RWPE2 (cell line): ENCODE data around the gene C5.

Experiments used
- ATAC-seq: fragments of 200-7000 bp; cut with Tn5 transposase; 3 replicates; pipeline ENCODE4 v1.9.1; 2021; ENCODE audit warnings: low read depth
- DNase-seq: peaks from one replicate; pipeline ENCODE4 v3.0.0-alpha.2; 2020; ENCODE audit warnings: low spot score
- H3K27ac ChIP-seq: fragments of 450-650 bp; 2 replicates; pipeline ENCODE4 v1.5.1; 2017; ENCODE audit warnings: mild to moderate bottlenecking; ENCODE audit not compliant: poor library complexity, severe bottlenecking
- H3K27me3 ChIP-seq: fragments of 250-450 bp; sonication (Bioruptor Pico); 2 replicates; pipeline ENCODE4 v1.5.1; 2021; ENCODE audit warnings: mild to moderate bottlenecking, moderate library complexity; ENCODE audit not compliant: insufficient read depth, poor library complexity, severe bottlenecking
- H3K36me3 ChIP-seq: fragments of 250-450 bp; sonication (Bioruptor Pico); 2 replicates; pipeline ENCODE4 v1.5.1; 2020; ENCODE audit warnings: low read depth, mild to moderate bottlenecking, moderate library complexity
- H3K4me1 ChIP-seq: fragments of 250-450 bp; sonication (Bioruptor Pico); 2 replicates; pipeline ENCODE4 v1.5.1; 2021; ENCODE audit warnings: mild to moderate bottlenecking, moderate library complexity; ENCODE audit not compliant: insufficient read depth, poor library complexity, severe bottlenecking
- H3K4me3 ChIP-seq: fragments of 250-450 bp; sonication (Bioruptor Pico); 2 replicates; pipeline ENCODE4 v1.5.1; 2021; ENCODE audit warnings: mild to moderate bottlenecking, moderate library complexity; ENCODE audit not compliant: severe bottlenecking
- H3K9me3 ChIP-seq: fragments of 250-450 bp; sonication (Bioruptor Pico); 2 replicates; pipeline ENCODE4 v1.5.1; 2021; ENCODE audit warnings: mild to moderate bottlenecking, moderate library complexity; ENCODE audit not compliant: severe bottlenecking
- TF ChIP-seq, protein P1 (sequence below): fragments of 450-650 bp; IDR thresholded peaks from one replicate; pipeline ENCODE4 v1.5.1; 2017; ENCODE audit warnings: mild to moderate bottlenecking, moderate library complexity; ENCODE audit not compliant: poor library complexity, severe bottlenecking

C5 gene

GRCh38 chr9:121055642-121056143 is 5.6 kb upstream of the C5 start:
- no peak for DNase-seq
- ATAC-seq = peak; percentile 58; the same call in 2 of the 3 replicates
- no peaks in the 10 kb centered on the region for H3K36me3 ChIP-seq

GRCh38 chr9:121053544-121053943 is 3.5 kb upstream of the C5 start:
- TF ChIP-seq, protein P1, sequence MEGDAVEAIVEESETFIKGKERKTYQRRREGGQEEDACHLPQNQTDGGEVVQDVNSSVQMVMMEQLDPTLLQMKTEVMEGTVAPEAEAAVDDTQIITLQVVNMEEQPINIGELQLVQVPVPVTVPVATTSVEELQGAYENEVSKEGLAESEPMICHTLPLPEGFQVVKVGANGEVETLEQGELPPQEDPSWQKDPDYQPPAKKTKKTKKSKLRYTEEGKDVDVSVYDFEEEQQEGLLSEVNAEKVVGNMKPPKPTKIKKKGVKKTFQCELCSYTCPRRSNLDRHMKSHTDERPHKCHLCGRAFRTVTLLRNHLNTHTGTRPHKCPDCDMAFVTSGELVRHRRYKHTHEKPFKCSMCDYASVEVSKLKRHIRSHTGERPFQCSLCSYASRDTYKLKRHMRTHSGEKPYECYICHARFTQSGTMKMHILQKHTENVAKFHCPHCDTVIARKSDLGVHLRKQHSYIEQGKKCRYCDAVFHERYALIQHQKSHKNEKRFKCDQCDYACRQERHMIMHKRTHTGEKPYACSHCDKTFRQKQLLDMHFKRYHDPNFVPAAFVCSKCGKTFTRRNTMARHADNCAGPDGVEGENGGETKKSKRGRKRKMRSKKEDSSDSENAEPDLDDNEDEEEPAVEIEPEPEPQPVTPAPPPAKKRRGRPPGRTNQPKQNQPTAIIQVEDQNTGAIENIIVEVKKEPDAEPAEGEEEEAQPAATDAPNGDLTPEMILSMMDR = no peak
- DNase-seq = no peak
- Histone ChIP-seq H3K27me3 (no peaks in the 10 kb centered on the region), H3K9me3 (no peaks in the 10 kb centered on the region), H3K4me3 (no peak overlapping the region), H3K27ac (no peak overlapping the region), H3K36me3 (no peaks in the 10 kb centered on the region), H3K4me1 (no peaks in the 10 kb centered on the region)
- no peak for ATAC-seq

More at GRCh38 chr9:121055642-121056143, 5.6 kb upstream of the C5 start:
- no peaks in the 10 kb centered on the region for H3K27me3 ChIP-seq
- no peaks in the 10 kb centered on the region for H3K4me1 ChIP-seq
- H3K27ac ChIP-seq = no peak overlapping the region
- H3K4me3 ChIP-seq = no peak overlapping the region
- H3K9me3 ChIP-seq = no peaks in the 10 kb centered on the region
- TF ChIP-seq, protein P1 = peak; percentile 24

- H3K9me3 ChIP-seq = no peaks in the 10 kb centered on the region
- DNase-seq = no peak
- TF ChIP-seq, protein P1 = no peak
- ATAC-seq = no peak
- no peaks in the 10 kb centered on the region for H3K27me3 ChIP-seq
- no peaks in the 10 kb centered on the region for H3K4me1 ChIP-seq
- no peak overlapping the region for H3K4me3 ChIP-seq
- H3K36me3 ChIP-seq = no peaks in the 10 kb centered on the region
- no peak overlapping the region for H3K27ac ChIP-seq
These were observed 1.5 kb downstream of the C5 start for GRCh38 chr9:121048618-121049017.

DNA sequence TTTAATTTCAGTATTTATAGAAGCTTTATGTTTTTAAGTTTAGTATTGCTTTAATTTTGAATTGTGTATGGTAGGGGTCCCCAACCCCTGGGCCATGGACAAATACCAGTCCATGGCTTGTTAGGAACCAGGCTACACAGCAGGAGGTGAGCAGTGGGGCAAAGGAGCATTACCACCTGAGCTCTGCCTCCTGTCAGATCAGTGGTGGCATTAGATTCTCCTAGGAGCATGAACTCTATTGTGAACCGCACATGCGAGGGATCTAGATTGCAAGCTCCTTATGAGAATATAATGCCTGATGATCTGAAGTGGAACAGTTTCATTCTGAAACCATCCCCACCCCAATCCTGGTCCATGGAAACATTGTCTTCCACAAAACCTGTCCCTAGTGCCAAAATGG is 1.9 kb downstream of the C5 start:
- H3K9me3 ChIP-seq = no peaks in the 10 kb centered on the region
- H3K36me3 ChIP-seq = no peaks in the 10 kb centered on the region
- H3K27me3 ChIP-seq = no peaks in the 10 kb centered on the region
- DNase-seq = no peak
- no peak overlapping the region for H3K27ac ChIP-seq
- no peak overlapping the region for H3K4me3 ChIP-seq
- H3K4me1 ChIP-seq = no peaks in the 10 kb centered on the region
- TF ChIP-seq, protein P1 = no peak
- ATAC-seq = no peak

GRCh38 chr9:121038804-121039203 is 11.3 kb downstream of the C5 start:
- ATAC-seq = no peak

More at GRCh38 chr9:121038804-121039203, 11.3 kb downstream of the C5 start:
- Histone ChIP-seq H3K27ac (no peak overlapping the region), H3K4me3 (no peak overlapping the region), H3K4me1 (no peaks in the 10 kb centered on the region), H3K9me3 (no peaks in the 10 kb centered on the region), H3K27me3 (no peaks in the 10 kb centered on the region), H3K36me3 (no peaks in the 10 kb centered on the region)
- TF ChIP-seq, protein P1 = no peak
- no peak for DNase-seq
